Pancreas (tissue), 10 donors: Measurements from ENCODE around the gene ITPK1. TPM values are rescaled to one million over a fixed set of nuclear protein-coding genes. Genes with fewer than 3 reads are reported as not detected.

ENCODE experiments used
- ATAC-seq, 4 donors: fragments of 200-7000 bp; cut with Tn5 transposase; one replicate each; pipeline versions ENCODE4 v1.8.0 to v1.9.1; 2020; ENCODE audit warnings: mild to moderate bottlenecking in 4 of 4, moderate library complexity in 4 of 4
- DNase-seq, 6 donors: peaks; one replicate each; pipeline ENCODE4 v3.0.0-alpha.2; 2020
- FAIRE-seq: peaks from 2 replicates; lab custom pipeline; 2012; peaks lifted over from hg19 to GRCh38; lab: Jason Lieb, UNC
- H3K27ac ChIP-seq, 4 donors: fragments of 200-600 bp; sonication (generic); 1 replicate in 3 of 4; 2 replicates in 1 of 4; pipeline versions ENCODE4 v1.5.0 to v1.8.0; 2020
- H3K27me3 ChIP-seq, 4 donors: fragments of 200-600 bp; one replicate each; pipeline ENCODE4 v1.8.0; 2021
- H3K36me3 ChIP-seq, 3 donors: fragments of 200-600 bp; sonication (generic) in 1 of 3; one replicate each; pipeline versions ENCODE4 v1.5.0 to v1.8.0; 2020 to 2021
- H3K4me1 ChIP-seq, 3 donors: fragments of 200-600 bp; one replicate each; pipeline ENCODE4 v1.8.0; 2021
- H3K4me3 ChIP-seq, 4 donors: fragments of 200-600 bp; sonication (generic) in 2 of 4; one replicate each; pipeline versions ENCODE4 v1.5.0 to v1.8.0; 2020 to 2021
- H3K9me3 ChIP-seq, 4 donors: fragments of 200-600 bp; one replicate each; pipeline ENCODE4 v1.8.0; 2021
- WGBS, 2 donors: extraction: QIAGEN DNeasy Blood & Tissue Kit; methylation state at CpG; one replicate each; pipeline ENCODE4 v1.1.7; 2013; 5-methylcytosine and 5-hydroxymethylcytosine counted together
- intact Hi-C, 3 donors: fragments of 100-400 bp; cut with DNase I; formaldehyde crosslinking; loops; one replicate each; pipeline versions ENCODE4 v1.11.1 to v1.14.2; 2022
- polyA plus RNA-seq, 2 donors: library from polyadenylated mRNA; stranded (reverse); fragments of 200-250 nt; gene quantifications; one replicate each; pipeline ENCODE4 v1.2.3, GENCODE V29; 2013
- total RNA-seq, 6 donors: library from RNA; stranded (reverse); fragmentation: NEBNext Ultra II Directional in 4 of 6; extraction: Animal tissue kit (Norgen Biotek cat#: 25700) in 4 of 6; gene quantifications; one replicate each; pipeline versions ENCODE4 v1.2.1 to v1.2.4, GENCODE V29; 2021 to 2023
- TF ChIP-seq, protein P1 (sequence below), 4 donors: fragments of 200-600 bp; sonication (generic) in 3 of 4; IDR thresholded peaks; one replicate each; pipeline versions ENCODE4 v1.5.0 to v1.8.0; 2021; ENCODE audit warnings: antibody characterized with exemption in 4 of 4
- donor health status: healthy with polysubstance abuse.
- donor health status: DM: no; HTN: no; CAD: no; lungs with moderate emphysema.
- donor health status: DM: no; HTN: no; CAD: no.
- donor health status: control.
- donor health status: control.
- donor health status: Bipolar disorder and iron deficiency.
- donor health status: DM: yes; HTN: yes; CAD: no.
- donor health status: DM: no; HTN: no; CAD: no.
- donor health status: DM: no; HTN: no; CAD: no.
- donor health status: DM: yes; HTN: yes; CAD: no.

ITPK1 gene
- total and polyA plus RNA-seq, 8 donors, result 23.2 to 38.3 (median 33.0) TPM

DNA sequence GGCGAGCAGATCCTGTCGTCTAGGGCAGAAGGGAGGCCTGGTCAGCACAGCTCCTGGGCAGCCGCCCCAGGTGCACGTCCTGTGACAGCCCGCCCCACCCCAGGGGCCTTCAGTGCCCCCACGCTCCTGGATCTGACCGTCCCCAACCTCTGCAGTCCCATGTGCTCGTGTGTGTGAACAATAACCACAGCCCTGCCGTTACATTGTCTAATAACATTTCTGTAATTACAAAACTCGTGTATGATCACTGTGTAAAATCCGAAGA, 153.0 kb downstream of the ITPK1 start:
- Histone ChIP-seq H3K36me3 (no peaks in the 10 kb centered on the region), H3K4me1 (peaks cover 0 to 7% (median 7%) of the 10 kb centered on the region in 3 donors), H3K4me3 (no peak overlapping the region), H3K27me3 (no peaks in the 10 kb centered on the region), H3K9me3 (no peaks in the 10 kb centered on the region), H3K27ac (no peak overlapping the region)
- ATAC-seq, result no peak
- FAIRE-seq, result no peak
- DNase-seq, result no peak
- intact Hi-C loops, result no loop called here
- TF ChIP-seq, protein P1, sequence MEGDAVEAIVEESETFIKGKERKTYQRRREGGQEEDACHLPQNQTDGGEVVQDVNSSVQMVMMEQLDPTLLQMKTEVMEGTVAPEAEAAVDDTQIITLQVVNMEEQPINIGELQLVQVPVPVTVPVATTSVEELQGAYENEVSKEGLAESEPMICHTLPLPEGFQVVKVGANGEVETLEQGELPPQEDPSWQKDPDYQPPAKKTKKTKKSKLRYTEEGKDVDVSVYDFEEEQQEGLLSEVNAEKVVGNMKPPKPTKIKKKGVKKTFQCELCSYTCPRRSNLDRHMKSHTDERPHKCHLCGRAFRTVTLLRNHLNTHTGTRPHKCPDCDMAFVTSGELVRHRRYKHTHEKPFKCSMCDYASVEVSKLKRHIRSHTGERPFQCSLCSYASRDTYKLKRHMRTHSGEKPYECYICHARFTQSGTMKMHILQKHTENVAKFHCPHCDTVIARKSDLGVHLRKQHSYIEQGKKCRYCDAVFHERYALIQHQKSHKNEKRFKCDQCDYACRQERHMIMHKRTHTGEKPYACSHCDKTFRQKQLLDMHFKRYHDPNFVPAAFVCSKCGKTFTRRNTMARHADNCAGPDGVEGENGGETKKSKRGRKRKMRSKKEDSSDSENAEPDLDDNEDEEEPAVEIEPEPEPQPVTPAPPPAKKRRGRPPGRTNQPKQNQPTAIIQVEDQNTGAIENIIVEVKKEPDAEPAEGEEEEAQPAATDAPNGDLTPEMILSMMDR (IDR thresholded peaks at IDR 0.05), result no peak
- 90 to 93% methylated on average over 11 of the region's 11 CpGs for WGBS, 2 donors

DNA sequence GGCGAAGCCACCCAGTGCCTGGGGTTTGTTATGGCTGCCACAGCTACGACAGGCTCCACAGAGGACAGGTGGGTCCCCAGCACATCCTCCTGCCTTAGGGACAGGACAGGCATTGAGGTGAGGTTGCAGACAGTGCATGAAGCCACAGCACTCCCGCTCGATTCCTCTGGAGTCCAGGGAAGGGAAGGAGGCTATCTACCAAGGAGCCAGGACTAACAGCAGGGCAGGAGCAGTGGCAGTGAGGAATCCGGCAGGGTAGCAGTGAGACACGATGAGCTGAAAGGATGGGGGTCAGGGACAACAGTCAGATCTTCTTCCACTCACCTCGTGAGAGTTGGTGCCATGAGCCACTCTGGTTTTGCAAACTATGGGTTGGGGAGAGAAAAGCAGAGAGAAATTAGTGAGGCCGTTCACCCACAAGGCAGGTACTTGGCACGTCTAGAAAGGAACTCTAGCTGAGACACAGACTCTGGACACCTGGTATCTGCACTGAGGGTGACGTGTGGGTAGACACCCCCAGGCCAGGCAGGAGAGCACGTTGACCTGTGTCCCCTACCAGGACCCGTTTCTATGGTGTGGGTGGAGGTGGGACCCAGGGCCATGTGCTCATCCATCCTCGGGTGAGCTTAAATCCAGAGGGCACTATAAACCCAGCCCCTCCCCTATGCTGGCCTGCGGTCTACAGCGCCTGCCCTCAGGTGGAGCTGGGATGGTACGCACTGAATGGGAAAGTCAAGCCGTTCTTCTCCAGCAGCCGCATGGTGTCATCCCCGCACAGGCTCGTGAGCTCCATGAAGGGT, 153.5 kb downstream of the ITPK1 start:
- WGBS, 2 donors, result 92 to 93% methylated on average over 20 of the region's 20 CpGs
- Histone ChIP-seq H3K9me3 (no peaks in the 10 kb centered on the region), H3K4me3 (no peak overlapping the region), H3K36me3 (no peaks in the 10 kb centered on the region), H3K27me3 (no peaks in the 10 kb centered on the region), H3K4me1 (peaks cover 0 to 7% (median 7%) of the 10 kb centered on the region in 3 donors), H3K27ac (no peak overlapping the region)
- FAIRE-seq (no peak), DNase-seq (peak in 2 of 6 donors; percentile 15 to 42), ATAC-seq (no peak)
- intact Hi-C loops, result no loop called here
- TF ChIP-seq, protein P1 (IDR thresholded peaks at IDR 0.05), result no peak

DNA sequence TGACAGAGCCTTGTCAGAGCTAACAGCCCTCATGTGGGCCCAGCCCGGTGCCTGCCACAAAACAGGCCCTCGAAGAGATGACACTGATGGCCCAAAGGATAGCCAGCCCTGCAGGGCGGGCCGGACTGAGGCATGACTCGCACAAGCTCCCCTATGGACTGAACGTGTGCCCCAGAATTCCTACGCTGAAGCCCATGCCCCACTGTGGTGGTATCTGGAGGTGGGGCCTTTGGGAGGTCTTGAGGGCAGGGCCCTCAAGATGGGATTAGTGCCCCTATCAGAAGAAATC, 154.2 kb downstream of the ITPK1 start:
- Histone ChIP-seq H3K27me3 (no peaks in the 10 kb centered on the region), H3K4me1 (peaks cover 0 to 7% (median 7%) of the 10 kb centered on the region in 3 donors), H3K27ac (no peak overlapping the region), H3K36me3 (no peaks in the 10 kb centered on the region), H3K4me3 (no peak overlapping the region), H3K9me3 (no peaks in the 10 kb centered on the region)
- DNase-seq, result peak in 2 of 6 donors; percentile 4 to 36
- TF ChIP-seq, protein P1 (IDR thresholded peaks at IDR 0.05), result no peak
- ATAC-seq, result no peak
- intact Hi-C loops, result no loop called here
- WGBS, 2 donors, result 94 to 98% methylated on average over 7 of the region's 7 CpGs
- no peak for FAIRE-seq

DNA sequence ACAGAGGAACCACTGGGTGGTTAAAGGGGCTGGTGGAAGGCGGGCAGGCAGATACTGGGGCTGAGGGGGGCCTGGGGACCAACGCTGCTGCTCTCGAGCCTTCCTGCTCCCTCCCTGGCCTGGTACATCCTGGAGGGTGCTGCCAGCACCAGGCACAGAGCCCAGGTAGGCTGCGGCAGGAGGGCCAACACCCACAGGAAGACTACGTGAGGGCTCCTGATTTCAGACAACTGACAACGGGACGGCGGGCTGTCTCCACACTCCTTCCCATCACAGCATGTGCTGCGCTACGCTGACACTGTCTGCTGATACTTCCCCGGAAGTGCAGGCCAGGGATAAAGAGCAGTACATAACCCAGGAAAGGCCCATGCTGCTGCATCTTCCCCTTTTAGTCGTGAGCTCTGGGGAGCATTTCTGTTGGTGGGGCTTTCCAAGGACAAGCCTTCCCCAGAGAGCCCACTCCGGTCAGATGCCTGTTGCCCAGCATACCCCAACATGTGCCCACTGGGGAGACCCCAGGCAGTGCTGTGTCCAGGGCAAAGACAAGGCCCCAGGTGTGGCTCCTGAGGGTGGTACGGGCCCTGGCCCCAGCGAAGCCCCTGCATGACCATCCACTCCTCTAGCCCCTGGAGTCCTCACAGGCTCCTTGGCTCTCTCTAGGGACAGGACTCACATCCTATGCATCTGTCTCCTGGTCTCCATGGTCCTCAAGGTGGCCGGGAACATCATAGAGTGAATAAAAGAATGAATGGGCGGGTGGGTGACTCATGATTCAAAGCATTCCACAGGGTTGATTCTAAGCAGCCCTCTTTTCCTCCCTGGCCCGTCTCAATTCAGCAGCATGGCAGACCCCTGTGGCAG, 154.8 kb downstream of the ITPK1 start:
- FAIRE-seq (no peak), ATAC-seq (no peak), DNase-seq (peak in 2 of 6 donors; percentile 18 to 42)
- Histone ChIP-seq H3K27ac (no peak overlapping the region), H3K27me3 (no peaks in the 10 kb centered on the region), H3K4me1 (peaks cover 0 to 7% (median 7%) of the 10 kb centered on the region in 3 donors), H3K4me3 (no peak overlapping the region), H3K9me3 (no peaks in the 10 kb centered on the region), H3K36me3 (no peaks in the 10 kb centered on the region)
- intact Hi-C loops, result no loop called here
- 91 to 94% methylated on average over 17 to 18 of the region's 18 CpGs for WGBS, 2 donors
- TF ChIP-seq, protein P1 (IDR thresholded peaks at IDR 0.05), result no peak
